Measurements from ENCODE around the gene TIE1. TPM values are rescaled to one million over a fixed set of nuclear protein-coding genes. Genes with fewer than 3 reads are reported as not detected.

The TIE1 gene
- total RNA-seq, 1 donor from 2014 or later, result 0.21 TPM

GRCh38 chr1:43302201-43302600 is 1.4 kb downstream of the TIE1 start:
- Histone ChIP-seq H3K79me2 (ENCODE audit: low read depth) (no peaks in the 10 kb centered on the region), H4K20me1 (ENCODE audit: low read depth) (no peaks in the 10 kb centered on the region), H2AFZ (replicated peaks) (no peak overlapping the region), H3K27me3 (no peaks in the 10 kb centered on the region), H3K27ac (no peak overlapping the region), H3F3A (ENCODE audit: low read depth) (no peaks in the 10 kb centered on the region), H3K36me3 (no peaks in the 10 kb centered on the region), H3K4me3 (no peak overlapping the region), H3K4me2 (no peak overlapping the region), H3K9me3 (ENCODE audit: low read depth) (no peaks in the 10 kb centered on the region), H3K4me1 (peaks cover 28% of the 10 kb centered on the region), H3K9ac (no peak overlapping the region)
- Mint-ChIP-seq H3K4me1 (peaks cover 19% of the 10 kb centered on the region), H3K27me3 (ENCODE audit: insufficient read depth, low read depth) (peaks cover 7% of the 10 kb centered on the region), H3K27ac (no peak overlapping the region), H3K9me3 (no peaks in the 10 kb centered on the region), H3K4me3 (no peak overlapping the region), H3K36me3 (no peaks in the 10 kb centered on the region)
- TF ChIP-seq EZH2phosphoT487 (IDR thresholded peaks at IDR 0.05) (no peak), EZH2 (IDR thresholded peaks at IDR 0.05) (no peak)
- TF ChIP-seq, protein P1, sequence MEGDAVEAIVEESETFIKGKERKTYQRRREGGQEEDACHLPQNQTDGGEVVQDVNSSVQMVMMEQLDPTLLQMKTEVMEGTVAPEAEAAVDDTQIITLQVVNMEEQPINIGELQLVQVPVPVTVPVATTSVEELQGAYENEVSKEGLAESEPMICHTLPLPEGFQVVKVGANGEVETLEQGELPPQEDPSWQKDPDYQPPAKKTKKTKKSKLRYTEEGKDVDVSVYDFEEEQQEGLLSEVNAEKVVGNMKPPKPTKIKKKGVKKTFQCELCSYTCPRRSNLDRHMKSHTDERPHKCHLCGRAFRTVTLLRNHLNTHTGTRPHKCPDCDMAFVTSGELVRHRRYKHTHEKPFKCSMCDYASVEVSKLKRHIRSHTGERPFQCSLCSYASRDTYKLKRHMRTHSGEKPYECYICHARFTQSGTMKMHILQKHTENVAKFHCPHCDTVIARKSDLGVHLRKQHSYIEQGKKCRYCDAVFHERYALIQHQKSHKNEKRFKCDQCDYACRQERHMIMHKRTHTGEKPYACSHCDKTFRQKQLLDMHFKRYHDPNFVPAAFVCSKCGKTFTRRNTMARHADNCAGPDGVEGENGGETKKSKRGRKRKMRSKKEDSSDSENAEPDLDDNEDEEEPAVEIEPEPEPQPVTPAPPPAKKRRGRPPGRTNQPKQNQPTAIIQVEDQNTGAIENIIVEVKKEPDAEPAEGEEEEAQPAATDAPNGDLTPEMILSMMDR (IDR thresholded peaks at IDR 0.05), result no peak
- DNase-seq (ENCODE audit: low spot score), result no peak

GRCh38 chr1:43302721-43303470 is 2.1 kb downstream of the TIE1 start:
- no peaks in the 10 kb centered on the region for H3K79me2 ChIP-seq (ENCODE audit: low read depth)
- no peaks in the 10 kb centered on the region for H3K27me3 ChIP-seq
- no peak for DNase-seq (ENCODE audit: low spot score)
- Mint-ChIP-seq H3K27ac (peak overlapping the region; percentile 43), H3K4me1 (peaks cover 19% of the 10 kb centered on the region), H3K27me3 (ENCODE audit: insufficient read depth, low read depth) (peaks cover 7% of the 10 kb centered on the region), H3K4me3 (no peak overlapping the region), H3K36me3 (no peaks in the 10 kb centered on the region), H3K9me3 (no peaks in the 10 kb centered on the region)
- TF ChIP-seq EZH2 (IDR thresholded peaks at IDR 0.05) (no peak), EZH2phosphoT487 (IDR thresholded peaks at IDR 0.05) (no peak)
- TF ChIP-seq, protein P1 (IDR thresholded peaks at IDR 0.05), result no peak
- no peak overlapping the region for H2AFZ ChIP-seq (replicated peaks)
- no peaks in the 10 kb centered on the region for H3K36me3 ChIP-seq
- H3K4me2 ChIP-seq, result no peak overlapping the region
- H4K20me1 ChIP-seq (ENCODE audit: low read depth), result no peaks in the 10 kb centered on the region
- no peaks in the 10 kb centered on the region for H3K9me3 ChIP-seq (ENCODE audit: low read depth)
- no peaks in the 10 kb centered on the region for H3F3A ChIP-seq (ENCODE audit: low read depth)
- no peak overlapping the region for H3K9ac ChIP-seq
- peaks cover 25% of the 10 kb centered on the region for H3K4me1 ChIP-seq
- no peak overlapping the region for H3K4me3 ChIP-seq
- no peak overlapping the region for H3K27ac ChIP-seq

DNA sequence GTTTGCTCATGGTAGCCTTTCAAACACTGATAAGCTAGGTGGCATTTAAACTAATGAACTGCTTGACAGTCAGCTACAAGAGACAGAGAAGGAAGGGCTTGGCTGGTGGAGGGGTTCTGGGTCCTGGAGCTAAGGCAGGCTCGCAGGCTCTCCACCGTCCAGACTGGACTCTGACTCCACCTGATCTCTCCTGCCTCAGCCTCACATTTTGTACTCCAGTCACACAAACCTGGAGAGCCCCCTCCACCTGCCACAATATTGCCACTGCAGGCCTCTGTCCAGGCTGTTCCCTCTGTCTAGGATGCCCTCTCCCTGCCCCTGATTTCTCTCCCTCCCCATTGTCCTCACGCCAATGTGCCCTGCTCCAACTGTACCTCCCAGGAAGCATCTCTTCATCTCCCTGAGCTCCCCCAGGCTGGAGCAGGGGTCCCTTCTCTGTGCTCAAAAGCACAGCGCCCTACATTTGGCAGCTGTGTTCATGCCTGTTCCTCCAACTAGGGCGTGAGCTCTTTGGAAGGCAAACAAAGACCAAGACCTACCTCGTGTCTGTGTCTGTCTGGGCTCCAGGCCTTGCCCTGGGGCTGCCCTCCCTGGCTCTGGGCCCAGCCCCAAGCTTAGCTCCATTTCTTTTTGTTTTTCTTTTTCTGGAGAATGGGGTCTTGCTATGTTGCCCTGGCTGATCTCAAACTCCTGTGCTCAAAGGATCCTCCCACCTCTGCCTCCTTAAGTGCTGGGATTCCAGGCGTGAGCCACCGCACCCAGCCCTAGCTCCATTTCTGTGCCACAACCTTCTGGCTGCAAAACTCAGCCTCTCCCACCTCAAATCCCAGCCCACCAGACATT is 2.9 kb downstream of the TIE1 start:
- peak overlapping the region; percentile 40 for H3K4me3 Mint-ChIP-seq
- TF ChIP-seq, protein P1 (IDR thresholded peaks at IDR 0.05), result no peak
- TF ChIP-seq EZH2phosphoT487 (IDR thresholded peaks at IDR 0.05), result no peak
- TF ChIP-seq EZH2 (IDR thresholded peaks at IDR 0.05), result no peak
- Histone ChIP-seq H4K20me1 (ENCODE audit: low read depth) (no peaks in the 10 kb centered on the region), H3K79me2 (ENCODE audit: low read depth) (no peaks in the 10 kb centered on the region), H3K9ac (no peak overlapping the region), H3K4me2 (no peak overlapping the region), H3K27ac (no peak overlapping the region), H3K36me3 (no peaks in the 10 kb centered on the region), H3F3A (ENCODE audit: low read depth) (no peaks in the 10 kb centered on the region), H3K4me3 (no peak overlapping the region), H3K27me3 (no peaks in the 10 kb centered on the region), H2AFZ (replicated peaks) (no peak overlapping the region), H3K9me3 (ENCODE audit: low read depth) (no peaks in the 10 kb centered on the region), H3K4me1 (peaks cover 25% of the 10 kb centered on the region)
- H3K27ac Mint-ChIP-seq, result peak overlapping the region; percentile 43
- no peaks in the 10 kb centered on the region for H3K36me3 Mint-ChIP-seq
- no peak for DNase-seq (ENCODE audit: low spot score)
- no peaks in the 10 kb centered on the region for H3K9me3 Mint-ChIP-seq
- H3K4me1 Mint-ChIP-seq, result peaks cover 19% of the 10 kb centered on the region
- peaks cover 7% of the 10 kb centered on the region for H3K27me3 Mint-ChIP-seq (ENCODE audit: insufficient read depth, low read depth)

Data from neural progenitor cell (in vitro differentiated cells).